Loucy (cell line): ENCODE measurements around the gene POLE4.

Experiments
- EZH2phosphoT487 ChIP-seq: fragments of 200-600 bp; IDR thresholded peaks from 2 replicates; pipeline ENCODE4 v1.6.1; 2018; ENCODE audit warnings: antibody characterized with exemption, mild to moderate bottlenecking, moderate library complexity, borderline replicate concordance
- TF ChIP-seq, protein P1 (sequence below): fragments of 200-600 bp; sonication (generic); conservative IDR thresholded peaks from 2 replicates; pipeline ENCODE4 v1.5.1; 2014; ENCODE audit warnings: mild to moderate bottlenecking, antibody characterized with exemption, low read length

DNA sequence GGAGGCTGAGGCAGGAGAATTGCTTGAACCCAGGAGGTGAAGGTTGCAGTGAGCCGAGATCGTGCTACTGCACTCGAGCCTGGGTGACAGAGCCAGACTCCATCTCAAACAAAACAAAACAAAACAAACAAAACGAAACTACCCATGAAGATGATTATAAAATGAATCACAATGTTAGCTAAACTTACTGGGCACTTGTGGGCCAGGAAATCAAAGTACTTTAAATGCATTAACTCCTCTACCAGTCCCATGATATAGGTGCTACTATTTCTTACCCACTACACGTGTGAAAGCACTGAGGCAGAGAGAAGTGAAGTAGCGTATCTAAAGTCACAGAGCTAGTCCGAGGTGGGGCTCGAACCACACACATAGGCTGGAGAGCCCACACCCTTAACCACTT lies 53.6 kb downstream of the POLE4 start:
- TF ChIP-seq, protein P1, sequence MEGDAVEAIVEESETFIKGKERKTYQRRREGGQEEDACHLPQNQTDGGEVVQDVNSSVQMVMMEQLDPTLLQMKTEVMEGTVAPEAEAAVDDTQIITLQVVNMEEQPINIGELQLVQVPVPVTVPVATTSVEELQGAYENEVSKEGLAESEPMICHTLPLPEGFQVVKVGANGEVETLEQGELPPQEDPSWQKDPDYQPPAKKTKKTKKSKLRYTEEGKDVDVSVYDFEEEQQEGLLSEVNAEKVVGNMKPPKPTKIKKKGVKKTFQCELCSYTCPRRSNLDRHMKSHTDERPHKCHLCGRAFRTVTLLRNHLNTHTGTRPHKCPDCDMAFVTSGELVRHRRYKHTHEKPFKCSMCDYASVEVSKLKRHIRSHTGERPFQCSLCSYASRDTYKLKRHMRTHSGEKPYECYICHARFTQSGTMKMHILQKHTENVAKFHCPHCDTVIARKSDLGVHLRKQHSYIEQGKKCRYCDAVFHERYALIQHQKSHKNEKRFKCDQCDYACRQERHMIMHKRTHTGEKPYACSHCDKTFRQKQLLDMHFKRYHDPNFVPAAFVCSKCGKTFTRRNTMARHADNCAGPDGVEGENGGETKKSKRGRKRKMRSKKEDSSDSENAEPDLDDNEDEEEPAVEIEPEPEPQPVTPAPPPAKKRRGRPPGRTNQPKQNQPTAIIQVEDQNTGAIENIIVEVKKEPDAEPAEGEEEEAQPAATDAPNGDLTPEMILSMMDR, result no peak
- TF ChIP-seq EZH2phosphoT487, result no peak
